Mesothelial cell of epicardium (in vitro differentiated cells): Measurements from ENCODE around the gene COL12A1. TPM values are rescaled to one million over a fixed set of nuclear protein-coding genes. Genes with fewer than 3 reads are reported as not detected.

Experiments
- DNase-seq, 2 experiments: peaks; one replicate each; pipeline ENCODE4 v3.0.0; 2021; ENCODE audit warnings: low spot score in 2 of 2; ENCODE audit not compliant: unreplicated experiment in 2 of 2
- H3K27ac Mint-ChIP-seq: 2 replicates; pipeline ENCODE4 v1.8.0; 2021; ENCODE audit warnings: mixed read lengths
- H3K27me3 Mint-ChIP-seq: 2 replicates; pipeline ENCODE4 v1.8.0; 2021; ENCODE audit warnings: low read depth, mixed read lengths
- H3K36me3 Mint-ChIP-seq: 2 replicates; pipeline ENCODE4 v1.8.0; 2021; ENCODE audit warnings: mixed read lengths
- H3K4me1 Mint-ChIP-seq: 2 replicates; pipeline ENCODE4 v1.8.0; 2021; ENCODE audit warnings: mixed read lengths
- H3K4me3 Mint-ChIP-seq: 2 replicates; pipeline ENCODE4 v1.8.0; 2021; ENCODE audit warnings: mild to moderate bottlenecking, moderate library complexity, mixed read lengths
- H3K9me3 Mint-ChIP-seq: 2 replicates; pipeline ENCODE4 v1.8.0; 2021; ENCODE audit warnings: mixed read lengths
- total RNA-seq: library from RNA; stranded (reverse); gene quantifications from 3 replicates; pipeline ENCODE4 v1.2.1, GENCODE V29; 2021
- TF ChIP-seq, protein P1 (sequence below): fragments of 200-600 bp; sonication (generic); IDR thresholded peaks from one replicate; pipeline ENCODE4 v1.5.0; 2021; ENCODE audit warnings: antibody characterized with exemption; ENCODE audit not compliant: unreplicated experiment

COL12A1 gene
- total RNA-seq, 1 donor from 2014 or later = 10.5 TPM

GRCh38 chr6:75166236-75166635 is 39.6 kb downstream of the COL12A1 start:
- H3K4me3 Mint-ChIP-seq = no peak overlapping the region
- DNase-seq = no peak
- no peaks in the 10 kb centered on the region for H3K36me3 Mint-ChIP-seq
- TF ChIP-seq, protein P1, sequence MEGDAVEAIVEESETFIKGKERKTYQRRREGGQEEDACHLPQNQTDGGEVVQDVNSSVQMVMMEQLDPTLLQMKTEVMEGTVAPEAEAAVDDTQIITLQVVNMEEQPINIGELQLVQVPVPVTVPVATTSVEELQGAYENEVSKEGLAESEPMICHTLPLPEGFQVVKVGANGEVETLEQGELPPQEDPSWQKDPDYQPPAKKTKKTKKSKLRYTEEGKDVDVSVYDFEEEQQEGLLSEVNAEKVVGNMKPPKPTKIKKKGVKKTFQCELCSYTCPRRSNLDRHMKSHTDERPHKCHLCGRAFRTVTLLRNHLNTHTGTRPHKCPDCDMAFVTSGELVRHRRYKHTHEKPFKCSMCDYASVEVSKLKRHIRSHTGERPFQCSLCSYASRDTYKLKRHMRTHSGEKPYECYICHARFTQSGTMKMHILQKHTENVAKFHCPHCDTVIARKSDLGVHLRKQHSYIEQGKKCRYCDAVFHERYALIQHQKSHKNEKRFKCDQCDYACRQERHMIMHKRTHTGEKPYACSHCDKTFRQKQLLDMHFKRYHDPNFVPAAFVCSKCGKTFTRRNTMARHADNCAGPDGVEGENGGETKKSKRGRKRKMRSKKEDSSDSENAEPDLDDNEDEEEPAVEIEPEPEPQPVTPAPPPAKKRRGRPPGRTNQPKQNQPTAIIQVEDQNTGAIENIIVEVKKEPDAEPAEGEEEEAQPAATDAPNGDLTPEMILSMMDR = no peak
- no peaks in the 10 kb centered on the region for H3K27me3 Mint-ChIP-seq
- H3K9me3 Mint-ChIP-seq = peaks cover 6% of the 10 kb centered on the region
- no peak overlapping the region for H3K27ac Mint-ChIP-seq
- H3K4me1 Mint-ChIP-seq = peaks cover 18% of the 10 kb centered on the region

- no peak overlapping the region for H3K27ac Mint-ChIP-seq
- TF ChIP-seq, protein P1 = no peak
- peaks cover 11% of the 10 kb centered on the region for H3K9me3 Mint-ChIP-seq
- H3K36me3 Mint-ChIP-seq = no peaks in the 10 kb centered on the region
- H3K27me3 Mint-ChIP-seq = no peaks in the 10 kb centered on the region
- peaks cover 9% of the 10 kb centered on the region for H3K4me1 Mint-ChIP-seq
- DNase-seq = no peak
- H3K4me3 Mint-ChIP-seq = no peak overlapping the region
Measured at GRCh38 chr6:75158176-75158575, 47.7 kb downstream of the COL12A1 start.

DNA sequence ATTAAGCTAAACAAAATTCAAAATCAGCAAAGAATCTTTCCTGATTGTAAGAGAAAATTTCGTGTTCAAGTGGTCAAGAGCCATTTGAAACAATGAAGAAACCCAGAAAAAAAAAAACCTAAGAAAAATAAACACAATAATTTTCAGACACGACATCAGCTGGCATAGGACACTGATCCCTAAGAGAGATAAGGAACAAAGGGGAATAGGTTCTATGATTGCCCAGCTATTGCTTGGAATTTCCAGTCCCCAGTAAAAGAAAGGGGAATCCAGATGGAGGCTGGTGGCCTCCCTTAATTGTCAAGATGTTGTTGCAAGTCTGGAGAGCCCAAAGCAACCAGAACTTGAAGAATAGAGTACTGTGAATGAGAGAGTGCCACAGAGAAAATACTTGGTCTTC is 48.5 kb downstream of the COL12A1 start:
- peaks cover 5% of the 10 kb centered on the region for H3K9me3 Mint-ChIP-seq
- no peaks in the 10 kb centered on the region for H3K27me3 Mint-ChIP-seq
- H3K4me1 Mint-ChIP-seq = peaks cover 9% of the 10 kb centered on the region
- no peak overlapping the region for H3K4me3 Mint-ChIP-seq
- TF ChIP-seq, protein P1 = no peak
- H3K36me3 Mint-ChIP-seq = no peaks in the 10 kb centered on the region
- DNase-seq = no peak
- no peak overlapping the region for H3K27ac Mint-ChIP-seq

- Mint-ChIP-seq H3K4me3 (no peak overlapping the region), H3K27ac (no peak overlapping the region), H3K9me3 (peaks cover 5% of the 10 kb centered on the region), H3K36me3 (no peaks in the 10 kb centered on the region), H3K4me1 (peaks cover 9% of the 10 kb centered on the region), H3K27me3 (no peaks in the 10 kb centered on the region)
- TF ChIP-seq, protein P1 = no peak
- DNase-seq = no peak
Measured at GRCh38 chr6:75156186-75156878, 49.5 kb downstream of the COL12A1 start.

DNA sequence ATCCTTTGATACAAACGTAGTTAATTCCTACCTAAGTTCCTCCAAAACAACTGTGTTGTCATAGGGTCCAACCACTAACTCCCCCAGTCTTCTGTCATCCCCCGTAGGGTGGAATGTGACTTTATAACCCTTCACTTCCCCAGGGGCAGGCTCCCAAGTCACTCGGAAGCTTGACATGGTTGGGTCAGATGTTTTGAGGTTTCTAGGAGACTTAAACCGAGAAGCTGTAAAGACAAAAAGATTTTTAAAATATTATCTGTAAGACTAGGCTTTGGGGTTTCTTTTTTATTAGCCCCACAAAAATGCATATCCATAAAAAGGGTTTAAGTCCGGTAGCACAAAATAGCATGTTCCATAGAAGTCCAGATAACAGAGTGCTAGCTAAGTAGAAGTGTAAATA is 50.2 kb downstream of the COL12A1 start:
- TF ChIP-seq, protein P1 = no peak
- Mint-ChIP-seq H3K36me3 (no peaks in the 10 kb centered on the region), H3K4me3 (no peak overlapping the region), H3K9me3 (peaks cover 5% of the 10 kb centered on the region), H3K4me1 (peaks cover 9% of the 10 kb centered on the region), H3K27ac (peak overlapping the region; percentile 25), H3K27me3 (no peaks in the 10 kb centered on the region)
- DNase-seq = no peak
